H1 (cell line): ENCODE data around the gene PDE4D. TPM values are rescaled to one million over a fixed set of nuclear protein-coding genes. Genes with fewer than 3 reads are reported as not detected.

Source experiments
- CTCF ChIA-PET: fragments of 300-600 bp; sonication (Branson Sonifier 250); formaldehyde crosslinking; loops from one replicate; lab custom pipeline; 2021; ENCODE audit not compliant: partially characterized antibody; lab: Charles Lee
- POLR2A ChIA-PET: fragments of 300-600 bp; sonication (Branson Sonifier 250); formaldehyde crosslinking; loops from one replicate; lab custom pipeline; 2021; ENCODE audit warnings: inconsistent platforms; ENCODE audit not compliant: partially characterized antibody; lab: Charles Lee
- DNase-seq, 2 experiments: peaks; one replicate each; pipeline versions ENCODE4 v3.0.0 to v3.0.0-alpha.2; 2010 to 2022; ENCODE audit warnings: low spot score in 2 of 2, low read depth in 1 of 2, mixed read lengths in 1 of 2
- FAIRE-seq: peaks from 2 replicates; lab custom pipeline; 2011; peaks lifted over from hg19 to GRCh38; lab: Jason Lieb, UNC
- H2AFZ ChIP-seq: 2 replicates; pipeline ENCODE4 v1.8.1; 2012; ENCODE audit warnings: low read length, inconsistent platforms
- H2AK5ac ChIP-seq: 2 replicates; pipeline ENCODE4 v1.6.1; 2013; ENCODE audit warnings: low read depth, low read length
- H2BK120ac ChIP-seq: replicated peaks from 2 replicates; pipeline ENCODE3; 2013; ENCODE audit warnings: low read depth, low read length, inconsistent platforms
- H2BK12ac ChIP-seq: 2 replicates; pipeline ENCODE4 v1.6.1; 2013; ENCODE audit warnings: low read depth, low read length
- H2BK15ac ChIP-seq: 2 replicates; pipeline ENCODE4 v1.6.1; 2013; ENCODE audit warnings: low read length
- H2BK20ac ChIP-seq: 2 replicates; pipeline ENCODE4 v1.6.1; 2013; ENCODE audit warnings: low read length
- H2BK5ac ChIP-seq: 2 replicates; pipeline ENCODE4 v1.6.1; 2013; ENCODE audit warnings: low read depth, low read length
- H3K14ac ChIP-seq: 2 replicates; pipeline ENCODE4 v1.6.1; 2013; ENCODE audit warnings: inconsistent platforms; ENCODE audit not compliant: insufficient read length
- H3K18ac ChIP-seq: 2 replicates; pipeline ENCODE4 v1.6.1; 2013; ENCODE audit warnings: low read length; ENCODE audit errors: extremely low read depth
- H3K23ac ChIP-seq: 2 replicates; pipeline ENCODE4 v1.6.1; 2013; ENCODE audit warnings: inconsistent platforms; ENCODE audit not compliant: insufficient read length
- H3K23me2 ChIP-seq: 2 replicates; pipeline ENCODE4 v1.6.1; 2013; ENCODE audit warnings: low read depth, low read length
- H3K27ac ChIP-seq: 2 replicates; pipeline ENCODE4 v1.6.1; 2011; ENCODE audit warnings: low read depth, low read length, inconsistent platforms
- H3K27me3 ChIP-seq, 4 experiments: replicated peaks in 1 of 4; 1 replicate in 1 of 4; 2 replicates in 3 of 4; pipeline versions ENCODE4 v1.6.1 to v1.8.1; 2011 to 2013; ENCODE audit warnings: low read length in 3 of 4, mild to moderate bottlenecking in 3 of 4, inconsistent platforms in 2 of 4, mixed read lengths in 2 of 4, moderate library complexity in 1 of 4; ENCODE audit not compliant: control insufficient read depth in 3 of 4, insufficient read depth in 3 of 4; ENCODE audit errors: extremely low read depth in 1 of 4
- H3K36me3 ChIP-seq, 4 experiments: 2 replicates each; pipeline versions ENCODE4 v1.6.1 to v1.8.1; 2011 to 2013; ENCODE audit warnings: mild to moderate bottlenecking in 4 of 4, low read length in 3 of 4, moderate library complexity in 2 of 4, control low read depth in 1 of 4, inconsistent platforms in 1 of 4; ENCODE audit not compliant: insufficient read depth in 4 of 4, control insufficient read depth in 2 of 4
- H3K4ac ChIP-seq: replicated peaks from 2 replicates; pipeline ENCODE3; 2013; ENCODE audit warnings: low read length, low read depth, mixed read lengths, inconsistent platforms; ENCODE audit not compliant: insufficient read length
- H3K4me1 ChIP-seq, 4 experiments: replicated peaks in 1 of 4; 1 replicate in 1 of 4; 2 replicates in 3 of 4; pipeline versions ENCODE4 v1.6.1 to v1.8.1; 2011 to 2013; ENCODE audit warnings: low read length in 3 of 4, inconsistent platforms in 2 of 4, mixed read lengths in 1 of 4; ENCODE audit not compliant: insufficient read depth in 4 of 4, control insufficient read depth in 3 of 4
- H3K4me2 ChIP-seq, 2 experiments: 2 replicates each; pipeline versions ENCODE4 v1.6.1 to v1.8.1; 2011 to 2013; ENCODE audit warnings: low read depth in 2 of 2, low read length in 2 of 2, control low read depth in 1 of 2, inconsistent platforms in 1 of 2, mild to moderate bottlenecking in 1 of 2; ENCODE audit not compliant: insufficient read depth in 1 of 2
- H3K4me3 ChIP-seq, 4 experiments: fragments of 200-600, 300-600 bp in 1 of 4; sonication (generic), shearing (Covaris generic), sonication (Bioruptor Twin) in 1 of 4; 2 replicates each; pipeline versions ENCODE4 v1.5.1 to v1.8.1; 2011 to 2016; ENCODE audit warnings: low read length in 4 of 4, low read depth in 3 of 4, control low read depth in 2 of 4, inconsistent platforms in 2 of 4, mild to moderate bottlenecking in 2 of 4, mixed read lengths in 1 of 4, moderate library complexity in 1 of 4; ENCODE audit not compliant: insufficient read depth in 2 of 4; ENCODE audit errors: extremely low read depth in 1 of 4
- H3K56ac ChIP-seq: replicated peaks from 2 replicates; pipeline ENCODE3; 2013; ENCODE audit warnings: low read depth, mild to moderate bottlenecking, mixed read lengths, low read length, inconsistent platforms; ENCODE audit not compliant: insufficient read length
- H3K79me1 ChIP-seq: 2 replicates; pipeline ENCODE4 v1.6.1; 2013; ENCODE audit warnings: low read depth, low read length, control low read depth
- H3K79me2 ChIP-seq, 2 experiments: 2 replicates each; pipeline versions ENCODE4 v1.6.1 to v1.8.1; 2012 to 2013; ENCODE audit warnings: low read length in 2 of 2, mild to moderate bottlenecking in 2 of 2, inconsistent platforms in 1 of 2; ENCODE audit not compliant: insufficient read depth in 2 of 2, control insufficient read depth in 1 of 2
- H3K9ac ChIP-seq, 4 experiments: replicated peaks in 1 of 4; 1 replicate in 1 of 4; 2 replicates in 3 of 4; pipeline versions ENCODE4 v1.6.1 to v1.8.1; 2011 to 2013; ENCODE audit warnings: low read depth in 3 of 4, low read length in 3 of 4, control low read depth in 2 of 4, mild to moderate bottlenecking in 2 of 4, moderate library complexity in 2 of 4, inconsistent platforms in 1 of 4; ENCODE audit errors: extremely low read depth in 1 of 4
- H3K9me3 ChIP-seq, 2 experiments: 2 replicates each; pipeline versions ENCODE4 v1.6.1 to v1.8.1; 2012 to 2013; ENCODE audit warnings: mild to moderate bottlenecking in 2 of 2, moderate library complexity in 2 of 2, control low read depth in 1 of 2, inconsistent platforms in 1 of 2, low read depth in 1 of 2, low read length in 1 of 2, mixed read lengths in 1 of 2; ENCODE audit not compliant: insufficient read depth in 2 of 2
- H4K20me1 ChIP-seq, 2 experiments: replicated peaks in 1 of 2; 2 replicates each; pipeline versions ENCODE3 to v1.8.1; 2011 to 2013; ENCODE audit warnings: inconsistent platforms in 2 of 2, low read length in 2 of 2, mild to moderate bottlenecking in 1 of 2; ENCODE audit not compliant: insufficient read depth in 2 of 2, control insufficient read depth in 1 of 2
- H4K5ac ChIP-seq: 2 replicates; pipeline ENCODE4 v1.6.1; 2013; ENCODE audit warnings: low read length, low read depth, mixed read lengths, inconsistent platforms; ENCODE audit not compliant: insufficient read length
- H4K8ac ChIP-seq: 2 replicates; pipeline ENCODE4 v1.8.0; 2013; ENCODE audit warnings: mild to moderate bottlenecking, moderate library complexity, low read length, inconsistent platforms; ENCODE audit not compliant: insufficient read depth; ENCODE audit errors: extremely low read depth
- H4K91ac ChIP-seq: replicated peaks from 2 replicates; pipeline ENCODE3; 2013; ENCODE audit warnings: low read length, mixed read lengths, inconsistent platforms; ENCODE audit not compliant: insufficient read length
- GTF2F1 ChIP-seq: IDR thresholded peaks from 2 replicates; pipeline ENCODE4 v1.6.1; 2012; ENCODE audit warnings: low read depth, low read length, improper control_type of control experiment, borderline replicate concordance
- ZNF274 ChIP-seq: IDR thresholded peaks from 2 replicates; pipeline ENCODE4 v1.7.0; 2012; ENCODE audit warnings: low read length, borderline replicate concordance; ENCODE audit errors: extremely low read depth
- WGBS, 2 experiments: shearing (Covaris generic) in 1 of 2; methylation state at CpG; one replicate each; pipeline versions ENCODE4 v1.1.6 to v1.1.7; 2013 to 2015; ENCODE audit warnings: low lambda C conversion rate in 2 of 2, mixed read lengths in 2 of 2, inconsistent platforms in 1 of 2, low coverage in 1 of 2, missing lambda C conversion rate in 1 of 2; ENCODE audit not compliant: insufficient replicate concordance in 2 of 2, insufficient coverage in 1 of 2, insufficient read length in 1 of 2; ENCODE audit errors: extremely low coverage in 1 of 2, missing lambda C conversion rate in 1 of 2; 5-methylcytosine and 5-hydroxymethylcytosine counted together
- polyA plus RNA-seq, 7 experiments: library from polyadenylated mRNA; depleted of rRNA in 3 of 7; stranded (reverse) in 5 of 7; unstranded in 2 of 7; fragments of >200 nt in 5 of 7; fragments of 200-250 nt in 2 of 7; gene quantifications; 1 replicate in 5 of 7; 2 replicates in 1 of 7; 4 replicates in 1 of 7; pipeline versions ENCODE4 v1.2.1 to v1.2.3, GENCODE V29; 2011 to 2013; ENCODE audit warnings: missing spikeins in 2 of 7, mixed read lengths in 2 of 7
- total RNA-seq: library from RNA; stranded (reverse); fragmentation: NEBNext Ultra II Directional; extraction: Animal tissue kit (Norgen Biotek cat#: 25700); gene quantifications from 2 replicates; pipeline ENCODE4 v1.2.1, GENCODE V29; 2021

PDE4D gene
- total and polyA plus RNA-seq, 2 of the 8 experiments (the other 6 are each of a cell fraction or from before 2014, with no cell fraction given) = 2.3 to 3.7 TPM

DNA sequence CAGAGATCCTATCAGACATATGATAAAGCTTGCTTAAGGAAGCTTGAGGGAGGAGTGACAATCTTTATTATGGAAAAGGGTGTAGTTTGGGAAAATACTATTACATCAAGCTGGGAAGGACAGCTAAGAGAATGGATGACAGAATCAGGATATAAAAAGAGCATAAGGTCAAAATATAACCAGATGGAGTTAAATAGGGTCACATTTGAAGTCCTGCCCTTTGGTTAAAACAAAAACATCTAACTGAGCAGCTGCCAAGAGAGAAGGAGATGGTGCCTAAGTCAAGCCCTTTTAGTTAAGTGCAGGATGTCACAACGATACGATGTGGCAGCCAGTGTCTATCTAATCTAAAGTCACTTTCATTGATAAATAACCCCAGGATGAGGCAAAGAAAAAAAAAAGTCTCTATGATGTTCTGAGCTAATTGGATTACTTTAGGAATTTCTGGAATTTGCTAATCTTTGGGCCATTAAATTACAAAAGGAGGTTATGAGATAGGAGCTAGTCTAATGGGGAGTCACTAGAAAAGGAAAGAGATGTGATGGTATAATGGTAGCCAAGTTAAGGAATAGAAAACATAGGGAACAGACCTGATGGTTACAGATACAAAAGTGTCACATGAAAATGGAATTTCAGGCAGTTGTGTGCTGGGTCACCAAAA, 365.2 kb downstream of the PDE4D start:
- H3K27me3 ChIP-seq = no peaks in the 10 kb centered on the region
- no peaks in the 10 kb centered on the region for H4K20me1 ChIP-seq
- no peak overlapping the region for H3K14ac ChIP-seq
- H2BK20ac ChIP-seq = no peak overlapping the region
- no peak overlapping the region for H2AFZ ChIP-seq
- H2BK12ac ChIP-seq = no peak overlapping the region
- 89% methylated on average over 2 of the region's 2 CpGs; no CpG with 5 or more reads in 1 of the 2 experiments for WGBS, 2 experiments
- H2BK120ac ChIP-seq = no peak overlapping the region
- H3K9me3 ChIP-seq = peaks cover 0 to 11% of the 10 kb centered on the region in 2 experiments
- no peak overlapping the region for H3K9ac ChIP-seq
- POLR2A ChIA-PET = no interaction called here
- no peak overlapping the region for H3K27ac ChIP-seq
- no peaks in the 10 kb centered on the region for H3K23me2 ChIP-seq
- H3K4me2 ChIP-seq = no peak overlapping the region
- no peak overlapping the region for H3K4ac ChIP-seq
- DNase-seq = no peak
- no peaks in the 10 kb centered on the region for H3K36me3 ChIP-seq
- CTCF ChIA-PET = interaction anchor here (0.6 to 2.3 kb wide), 5 partner anchors 31 to 132 kb away, joined by 3 to 7 read pairs (median 4); no protein-coding TSS in a partner anchor
- no peak overlapping the region for H3K56ac ChIP-seq
- no peak overlapping the region for H2AK5ac ChIP-seq
- H4K5ac ChIP-seq = no peak overlapping the region
- no peak for TF ChIP-seq GTF2F1
- no peak for TF ChIP-seq ZNF274
- TF ChIP-seq, all 59 proteins: peak for 0
- H3K4me3 ChIP-seq = no peak overlapping the region
- H3K23ac ChIP-seq = no peak overlapping the region
- H2BK5ac ChIP-seq = no peak overlapping the region
- no peak overlapping the region for H4K91ac ChIP-seq
- H2BK15ac ChIP-seq = no peak overlapping the region
- no peak for FAIRE-seq
- peaks cover 0 to 3% (median 1%) of the 10 kb centered on the region in 4 experiments; a peak in 2 of 7 replicates for H3K4me1 ChIP-seq
- H3K79me1 ChIP-seq = no peaks in the 10 kb centered on the region
- H3K79me2 ChIP-seq = no peaks in the 10 kb centered on the region
- H3K18ac ChIP-seq = no peak overlapping the region
- no peak overlapping the region for H4K8ac ChIP-seq
